ENCODE data around the gene SPNS1. TPM values are rescaled to one million over a fixed set of nuclear protein-coding genes. Genes with fewer than 3 reads are reported as not detected.

The SPNS1 gene
- total and polyA plus RNA-seq, 3 experiments from 2014 or later = 33.2 to 40.9 (median 36.5) TPM

- Histone ChIP-seq H3K4me1 (ENCODE audit: insufficient read depth, low read length) (peaks cover 46% of the 10 kb centered on the region), H3K27ac (ENCODE audit: low read depth, low read length) (no peak overlapping the region), H3K27me3 (ENCODE audit: insufficient read depth, low read length, poor library complexity, severe bottlenecking) (no peaks in the 10 kb centered on the region), H3K36me3 (ENCODE audit: insufficient read depth, low read length) (peaks cover 26% of the 10 kb centered on the region), H3K4me3 (ENCODE audit: low read length) (peak overlapping the region; percentile 8), H3K9me3 (ENCODE audit: low read length) (peaks cover 7% of the 10 kb centered on the region)
- CTCF ChIA-PET = interaction anchor here (0.8 to 6.3 kb wide), 5 partner anchors 10 to 40 kb away, joined by 3 to 41 read pairs (median 3); partner anchors contain the start of gene SPNS1
- Mint-ChIP-seq H3K4me3 (peak overlapping the region; percentile 31 to 99 (median 56)), H3K9me3 (peaks cover 0 to 7% (median 1%) of the 10 kb centered on the region in 5 donors), H3K27ac (peak overlapping the region; percentile 80 to 99 (median 91)), H3K27me3 (no peaks in the 10 kb centered on the region), H3K36me3 (peaks cover 13 to 67% (median 16%) of the 10 kb centered on the region in 3 donors), H3K4me1 (peaks cover 40 to 67% (median 47%) of the 10 kb centered on the region in 3 donors)
- no peak for DNase-seq
- POLR2A ChIA-PET = interaction anchor here (1.2 kb wide), 1 partner anchor 13 kb away, joined by 3 read pairs; no protein-coding TSS in a partner anchor
These were observed 14.8 kb downstream of the SPNS1 start for GRCh38 chr16:28989363-28989762.

GRCh38 chr16:28990375-28991040 is 15.9 kb downstream of the SPNS1 start:
- peak overlapping the region; percentile 80 to 98 (median 91) for H3K27ac Mint-ChIP-seq
- no peaks in the 10 kb centered on the region for H3K27me3 Mint-ChIP-seq
- CTCF ChIA-PET = interaction anchor here (0.9 to 1.0 kb wide), 2 partner anchors 13 kb away, joined by 3 to 5 read pairs; no protein-coding TSS in a partner anchor
- H3K4me1 Mint-ChIP-seq = peaks cover 38 to 60% (median 44%) of the 10 kb centered on the region in 3 donors
- Histone ChIP-seq H3K27me3 (ENCODE audit: insufficient read depth, low read length, poor library complexity, severe bottlenecking) (no peaks in the 10 kb centered on the region), H3K9me3 (ENCODE audit: low read length) (peaks cover 7% of the 10 kb centered on the region), H3K4me1 (ENCODE audit: insufficient read depth, low read length) (peaks cover 43% of the 10 kb centered on the region), H3K27ac (ENCODE audit: low read depth, low read length) (no peak overlapping the region), H3K4me3 (ENCODE audit: low read length) (no peak overlapping the region), H3K36me3 (ENCODE audit: insufficient read depth, low read length) (peaks cover 26% of the 10 kb centered on the region)
- POLR2A ChIA-PET = interaction anchor here (0.6 kb wide), 1 partner anchor 499 kb away, joined by 3 read pairs; the partner anchor contains the start of gene CLN3
- H3K36me3 Mint-ChIP-seq = peaks cover 13 to 60% (median 16%) of the 10 kb centered on the region in 3 donors
- peaks cover 0 to 7% (median 1%) of the 10 kb centered on the region in 5 donors for H3K9me3 Mint-ChIP-seq
- peak overlapping the region; percentile 40 to 88 (median 71) for H3K4me3 Mint-ChIP-seq
- DNase-seq = peak in 2 of 5 donors; percentile 38 to 57

- Mint-ChIP-seq H3K4me1 (peaks cover 38 to 55% (median 44%) of the 10 kb centered on the region in 3 donors), H3K27ac (peak overlapping the region; percentile 29 to 91 (median 56)), H3K4me3 (no peak overlapping the region), H3K36me3 (peaks cover 13 to 49% (median 16%) of the 10 kb centered on the region in 3 donors), H3K9me3 (peaks cover 0 to 7% (median 1%) of the 10 kb centered on the region in 5 donors), H3K27me3 (no peaks in the 10 kb centered on the region)
- peaks cover 7% of the 10 kb centered on the region for H3K9me3 ChIP-seq (ENCODE audit: low read length)
- peaks cover 22% of the 10 kb centered on the region for H3K36me3 ChIP-seq (ENCODE audit: insufficient read depth, low read length)
- ChIA-PET CTCF (no interaction called here), POLR2A (no interaction called here)
- DNase-seq = no peak
- H3K27me3 ChIP-seq (ENCODE audit: insufficient read depth, low read length, poor library complexity, severe bottlenecking) = no peaks in the 10 kb centered on the region
- H3K4me3 ChIP-seq (ENCODE audit: low read length) = no peak overlapping the region
- H3K4me1 ChIP-seq (ENCODE audit: insufficient read depth, low read length) = peaks cover 42% of the 10 kb centered on the region
- H3K27ac ChIP-seq (ENCODE audit: low read depth, low read length) = no peak overlapping the region
These were observed 17.1 kb downstream of the SPNS1 start for GRCh38 chr16:28991687-28992086.

GRCh38 chr16:28992496-28992895 is 17.9 kb downstream of the SPNS1 start:
- peaks cover under 1% of the 10 kb centered on the region for H3K9me3 ChIP-seq (ENCODE audit: low read length)
- no peaks in the 10 kb centered on the region for H3K27me3 ChIP-seq (ENCODE audit: insufficient read depth, low read length, poor library complexity, severe bottlenecking)
- no peak overlapping the region for H3K27ac ChIP-seq (ENCODE audit: low read depth, low read length)
- Mint-ChIP-seq H3K27ac (peak overlapping the region; percentile 24 to 85 (median 70)), H3K9me3 (peaks cover 0 to 1% (median under 1%) of the 10 kb centered on the region in 5 donors), H3K36me3 (peaks cover 7 to 42% (median 11%) of the 10 kb centered on the region in 3 donors), H3K4me3 (no peak overlapping the region), H3K4me1 (peaks cover 32 to 48% (median 38%) of the 10 kb centered on the region in 3 donors), H3K27me3 (no peaks in the 10 kb centered on the region)
- ChIA-PET CTCF (no interaction called here), POLR2A (interaction anchor here (1.7 kb wide), 1 partner anchor 15 kb away, joined by 4 read pairs; no protein-coding TSS in a partner anchor)
- peaks cover 14% of the 10 kb centered on the region for H3K36me3 ChIP-seq (ENCODE audit: insufficient read depth, low read length)
- no peak overlapping the region for H3K4me3 ChIP-seq (ENCODE audit: low read length)
- peaks cover 34% of the 10 kb centered on the region for H3K4me1 ChIP-seq (ENCODE audit: insufficient read depth, low read length)
- DNase-seq = no peak

- Histone ChIP-seq H3K9me3 (ENCODE audit: low read length) (no peaks in the 10 kb centered on the region), H3K36me3 (ENCODE audit: insufficient read depth, low read length) (no peaks in the 10 kb centered on the region), H3K27me3 (ENCODE audit: insufficient read depth, low read length, poor library complexity, severe bottlenecking) (no peaks in the 10 kb centered on the region), H3K4me3 (ENCODE audit: low read length) (no peak overlapping the region), H3K27ac (ENCODE audit: low read depth, low read length) (no peak overlapping the region), H3K4me1 (ENCODE audit: insufficient read depth, low read length) (peaks cover 7% of the 10 kb centered on the region)
- ChIA-PET CTCF (interaction anchor here (0.6 to 1.5 kb wide), 3 partner anchors 10 to 664 kb away, joined by 3 read pairs; partner anchors contain the start of gene SPN), POLR2A (no interaction called here)
- Mint-ChIP-seq H3K36me3 (no peaks in the 10 kb centered on the region), H3K27ac (no peak overlapping the region), H3K4me3 (no peak overlapping the region), H3K9me3 (no peaks in the 10 kb centered on the region), H3K4me1 (peaks cover 3 to 8% (median 5%) of the 10 kb centered on the region in 3 donors), H3K27me3 (peaks cover 0 to 2% of the 10 kb centered on the region in 2 donors)
- no peak for DNase-seq
These were observed 24.3 kb downstream of the SPNS1 start for GRCh38 chr16:28998837-28999236.

GRCh38 chr16:28999577-28999976 is 25.0 kb downstream of the SPNS1 start:
- H3K36me3 Mint-ChIP-seq = no peaks in the 10 kb centered on the region
- Histone ChIP-seq H3K36me3 (ENCODE audit: insufficient read depth, low read length) (no peaks in the 10 kb centered on the region), H3K27ac (ENCODE audit: low read depth, low read length) (no peak overlapping the region), H3K27me3 (ENCODE audit: insufficient read depth, low read length, poor library complexity, severe bottlenecking) (no peaks in the 10 kb centered on the region), H3K9me3 (ENCODE audit: low read length) (no peaks in the 10 kb centered on the region), H3K4me1 (ENCODE audit: insufficient read depth, low read length) (peaks cover 7% of the 10 kb centered on the region), H3K4me3 (ENCODE audit: low read length) (no peak overlapping the region)
- no peaks in the 10 kb centered on the region for H3K9me3 Mint-ChIP-seq
- peaks cover 0 to 2% of the 10 kb centered on the region in 2 donors for H3K27me3 Mint-ChIP-seq
- peaks cover 3 to 6% (median 5%) of the 10 kb centered on the region in 3 donors for H3K4me1 Mint-ChIP-seq
- POLR2A ChIA-PET = interaction anchor here (0.5 kb wide), 1 partner anchor 9 kb away, joined by 3 read pairs; no protein-coding TSS in a partner anchor
- DNase-seq = no peak
- no peak overlapping the region for H3K4me3 Mint-ChIP-seq
- CTCF ChIA-PET = interaction anchor here (1.5 kb wide), 1 partner anchor 11 kb away, joined by 3 read pairs; no protein-coding TSS in a partner anchor
- H3K27ac Mint-ChIP-seq = peak overlapping the region in 1 of 8 donors; percentile 59

GRCh38 chr16:29000019-29000418 is 25.4 kb downstream of the SPNS1 start:
- Histone ChIP-seq H3K36me3 (ENCODE audit: insufficient read depth, low read length) (no peaks in the 10 kb centered on the region), H3K4me1 (ENCODE audit: insufficient read depth, low read length) (peaks cover 7% of the 10 kb centered on the region), H3K4me3 (ENCODE audit: low read length) (no peak overlapping the region), H3K27ac (ENCODE audit: low read depth, low read length) (no peak overlapping the region), H3K9me3 (ENCODE audit: low read length) (no peaks in the 10 kb centered on the region), H3K27me3 (ENCODE audit: insufficient read depth, low read length, poor library complexity, severe bottlenecking) (no peaks in the 10 kb centered on the region)
- ChIA-PET POLR2A (no interaction called here), CTCF (interaction anchor here (1.5 kb wide), 1 partner anchor 11 kb away, joined by 3 read pairs; no protein-coding TSS in a partner anchor)
- H3K36me3 Mint-ChIP-seq = no peaks in the 10 kb centered on the region
- DNase-seq = no peak
- H3K9me3 Mint-ChIP-seq = no peaks in the 10 kb centered on the region
- no peak overlapping the region for H3K27ac Mint-ChIP-seq
- no peak overlapping the region for H3K4me3 Mint-ChIP-seq
- H3K4me1 Mint-ChIP-seq = peaks cover 3 to 6% (median 5%) of the 10 kb centered on the region in 3 donors
- H3K27me3 Mint-ChIP-seq = peaks cover 0 to 2% of the 10 kb centered on the region in 2 donors

All from CD8-positive, alpha-beta memory T cell (primary cell).